Lower leg skin (tissue), 3 donors: ENCODE measurements around the gene FAM13A.

Experiments used
- POLR2A ChIP-seq, 2 donors: fragments of 450-650 bp; IDR thresholded peaks; one replicate each; pipeline ENCODE4 v1.6.1; 2016 to 2017; ENCODE audit warnings: antibody characterized with exemption in 2 of 2, mild to moderate bottlenecking in 1 of 2, moderate library complexity in 1 of 2
- TF ChIP-seq, protein P1 (sequence below), 3 donors: fragments of 450-650 bp; IDR thresholded peaks; one replicate each; pipeline ENCODE4 v1.5.1; 2016; ENCODE audit warnings: antibody characterized with exemption in 3 of 3, mild to moderate bottlenecking in 3 of 3, moderate library complexity in 2 of 3

DNA sequence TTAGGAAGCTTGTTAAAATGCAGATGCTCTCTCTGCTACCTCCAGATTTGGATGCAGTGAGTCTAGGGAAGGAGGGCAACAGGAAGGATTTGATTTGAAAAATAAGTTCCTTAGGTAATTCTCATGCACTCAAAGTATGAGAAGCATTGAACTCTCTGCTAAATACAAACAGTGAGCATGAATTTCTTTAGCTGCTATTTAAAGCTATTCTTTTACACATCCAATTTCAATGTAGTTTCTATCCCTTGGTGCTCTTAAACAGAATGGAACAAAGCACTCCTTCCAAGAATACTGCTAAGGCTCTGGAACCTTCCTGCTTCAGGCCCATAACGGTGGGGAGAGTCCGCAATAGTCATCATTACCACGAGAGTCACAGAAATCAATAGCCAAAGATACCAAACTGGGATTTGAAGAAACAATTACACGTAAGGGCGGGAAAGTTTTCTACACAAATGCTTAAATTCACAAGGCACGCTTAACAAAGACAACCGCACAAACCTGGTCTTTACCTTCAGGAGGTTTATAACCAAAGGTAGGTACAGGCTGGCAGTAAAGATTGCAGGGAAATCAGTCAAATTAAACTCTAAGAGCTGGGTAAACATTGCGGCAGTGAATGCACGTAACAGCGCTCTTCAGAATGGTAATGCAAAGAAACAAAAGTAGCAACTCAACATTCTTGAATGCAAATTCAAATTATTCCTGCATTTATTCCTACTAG lies 236.1 kb downstream of the FAM13A start:
- TF ChIP-seq, protein P1, sequence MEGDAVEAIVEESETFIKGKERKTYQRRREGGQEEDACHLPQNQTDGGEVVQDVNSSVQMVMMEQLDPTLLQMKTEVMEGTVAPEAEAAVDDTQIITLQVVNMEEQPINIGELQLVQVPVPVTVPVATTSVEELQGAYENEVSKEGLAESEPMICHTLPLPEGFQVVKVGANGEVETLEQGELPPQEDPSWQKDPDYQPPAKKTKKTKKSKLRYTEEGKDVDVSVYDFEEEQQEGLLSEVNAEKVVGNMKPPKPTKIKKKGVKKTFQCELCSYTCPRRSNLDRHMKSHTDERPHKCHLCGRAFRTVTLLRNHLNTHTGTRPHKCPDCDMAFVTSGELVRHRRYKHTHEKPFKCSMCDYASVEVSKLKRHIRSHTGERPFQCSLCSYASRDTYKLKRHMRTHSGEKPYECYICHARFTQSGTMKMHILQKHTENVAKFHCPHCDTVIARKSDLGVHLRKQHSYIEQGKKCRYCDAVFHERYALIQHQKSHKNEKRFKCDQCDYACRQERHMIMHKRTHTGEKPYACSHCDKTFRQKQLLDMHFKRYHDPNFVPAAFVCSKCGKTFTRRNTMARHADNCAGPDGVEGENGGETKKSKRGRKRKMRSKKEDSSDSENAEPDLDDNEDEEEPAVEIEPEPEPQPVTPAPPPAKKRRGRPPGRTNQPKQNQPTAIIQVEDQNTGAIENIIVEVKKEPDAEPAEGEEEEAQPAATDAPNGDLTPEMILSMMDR (IDR thresholded peaks at IDR 0.05), result no peak
- no peak for TF ChIP-seq POLR2A (IDR thresholded peaks at IDR 0.05)
